Subcutaneous abdominal adipose tissue (tissue), 5 donors: Measurements from ENCODE around the gene KLHL33.

Experiments
- H3K27ac ChIP-seq: one replicate; pipeline ENCODE4 v1.7.0; 2013; ENCODE audit warnings: low read depth, mild to moderate bottlenecking, inconsistent platforms, low read length, moderate library complexity
- H3K27me3 ChIP-seq, 5 donors: one replicate each; pipeline ENCODE4 v1.7.0; 2013; ENCODE audit warnings: low read length in 5 of 5, inconsistent platforms in 1 of 5; ENCODE audit not compliant: control insufficient read depth in 5 of 5, insufficient read depth in 4 of 5
- H3K36me3 ChIP-seq, 5 donors: one replicate each; pipeline ENCODE4 v1.7.0; 2013; ENCODE audit warnings: low read length in 5 of 5; ENCODE audit not compliant: control insufficient read depth in 5 of 5, insufficient read depth in 5 of 5
- H3K4me1 ChIP-seq, 5 donors: one replicate each; pipeline ENCODE4 v1.7.0; 2013; ENCODE audit warnings: low read length in 5 of 5, mild to moderate bottlenecking in 3 of 5, moderate library complexity in 1 of 5; ENCODE audit not compliant: control insufficient read depth in 5 of 5, insufficient read depth in 5 of 5
- H3K4me3 ChIP-seq, 5 donors: one replicate each; pipeline ENCODE4 v1.7.0; 2013; ENCODE audit warnings: low read length in 5 of 5, low read depth in 1 of 5
- H3K9ac ChIP-seq, 5 donors: one replicate each; pipeline ENCODE4 v1.7.0; 2013; ENCODE audit warnings: low read length in 5 of 5, mild to moderate bottlenecking in 4 of 5, moderate library complexity in 3 of 5
- H3K9me3 ChIP-seq, 5 donors: one replicate each; pipeline ENCODE4 v1.7.0; 2013; ENCODE audit warnings: low read length in 5 of 5; ENCODE audit not compliant: control insufficient read depth in 5 of 5
- donor health status: healthy.
- donor health status: healthy.
- donor health status: healthy.
- donor health status: healthy.
- donor health status: healthy.

Gene KLHL33

DNA sequence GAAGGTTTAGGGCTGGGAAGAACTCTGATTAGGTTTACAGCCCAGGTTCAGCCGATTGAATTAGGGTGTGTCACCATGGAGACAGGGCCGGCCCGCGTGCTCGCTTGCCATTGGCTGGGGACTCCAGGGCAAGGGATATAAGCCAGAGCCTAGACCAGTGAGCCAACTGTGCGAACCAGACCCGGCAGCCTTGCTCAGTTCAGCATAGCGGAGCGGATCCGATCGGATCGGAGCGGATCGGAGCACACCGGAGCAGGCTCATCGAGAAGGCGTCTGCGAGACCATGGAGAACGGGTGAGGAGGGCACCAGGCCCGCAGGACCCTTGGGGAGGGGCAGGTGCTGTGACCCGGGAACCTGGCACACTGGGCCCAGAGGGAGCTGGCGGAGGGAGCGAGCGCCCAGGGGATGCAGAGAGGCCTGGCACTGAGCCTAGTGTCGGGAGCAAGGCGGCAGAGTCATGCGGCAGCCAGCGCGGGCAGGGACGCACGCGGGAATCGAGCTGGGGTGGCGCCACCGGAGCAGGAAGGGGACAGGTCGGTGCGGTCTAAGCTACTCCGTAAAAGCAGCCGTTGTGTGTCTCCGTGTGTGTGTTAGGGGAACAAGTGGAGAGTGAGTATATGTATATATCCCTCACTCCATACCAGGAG lies 33.4 kb upstream of the KLHL33 start, which contains the start of gene PNP:
Gene PNP, plus strand, starts transcription at position 165 of the 648 bp plus-strand sequence. Its CDS starts 119 bp downstream, at position 284.
- Histone ChIP-seq H3K4me3 (peak within 1 kb of the TSS; percentile 88 to 98 (median 94)), H3K27me3 (no peaks in the 10 kb centered on the region), H3K36me3 (peaks cover 0 to 22% (median 11%) of the 10 kb centered on the region in 5 donors), H3K27ac (peak within 1 kb of the TSS; percentile 95), H3K9me3 (no peaks in the 10 kb centered on the region), H3K4me1 (peaks cover 6 to 31% (median 20%) of the 10 kb centered on the region in 5 donors), H3K9ac (peak within 1 kb of the TSS; percentile 81 to 96 (median 85))

- Histone ChIP-seq H3K9ac (peak overlapping the region in 4 of 5 donors; percentile 81 to 94 (median 85)), H3K36me3 (peaks cover 0 to 16% (median 8%) of the 10 kb centered on the region in 5 donors), H3K9me3 (no peaks in the 10 kb centered on the region), H3K4me1 (peaks cover 6 to 31% (median 20%) of the 10 kb centered on the region in 5 donors), H3K4me3 (peak overlapping the region; percentile 44 to 98 (median 94)), H3K27me3 (no peaks in the 10 kb centered on the region), H3K27ac (peak overlapping the region; percentile 95)
These were observed 32.8 kb upstream of the KLHL33 start for GRCh38 chr14:20468764-20469241.

DNA sequence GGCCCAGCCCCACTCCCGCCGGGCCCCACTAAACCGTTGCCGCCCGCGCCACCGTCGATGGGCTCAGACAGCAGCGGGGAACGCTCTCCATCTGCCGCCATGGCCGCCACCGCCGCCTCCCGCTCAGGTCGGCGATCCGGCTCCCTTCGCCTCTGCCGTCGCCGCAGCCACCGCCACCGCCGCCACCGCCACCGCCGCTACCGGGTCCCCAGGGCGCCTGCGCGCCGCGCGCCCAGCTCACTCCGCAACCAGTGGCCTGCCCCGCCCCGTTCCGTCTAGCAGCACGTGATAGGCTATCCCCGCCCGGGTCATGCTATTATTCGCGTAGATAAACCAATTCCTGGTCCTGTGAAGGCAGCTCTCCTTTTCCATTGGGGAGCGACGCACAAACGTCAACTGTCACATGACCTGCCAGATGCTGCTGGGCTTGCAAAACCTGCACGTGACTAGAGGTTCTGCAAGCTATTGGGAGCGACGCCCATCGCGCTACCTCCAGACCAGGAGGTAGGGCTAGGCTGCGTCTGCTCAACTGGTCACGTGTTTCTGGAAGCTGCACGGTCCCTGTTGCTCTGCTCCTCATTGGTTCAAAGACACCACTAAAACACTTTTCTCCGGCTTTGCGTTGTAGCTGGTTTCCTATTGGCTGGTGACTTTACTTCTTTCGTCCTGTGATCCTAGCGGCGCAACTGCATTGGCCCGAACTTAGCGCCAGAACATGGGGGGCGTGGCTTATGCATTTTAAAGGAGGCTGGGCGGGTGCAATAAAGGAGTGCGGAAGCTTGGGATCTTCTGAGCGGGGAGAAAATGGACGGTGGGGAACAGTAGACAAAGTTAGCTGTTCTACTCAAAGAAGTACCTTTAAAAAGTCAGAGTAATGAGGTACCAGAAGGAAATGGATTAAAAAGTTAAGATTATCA lies 25.5 kb upstream of the KLHL33 start, which contains the start of gene PIP4P1:
Gene PIP4P1, minus strand, starts transcription at position 210 of the 917 bp plus-strand sequence. Its CDS starts 109 bp downstream, at position 101.
- peaks cover 12 to 33% (median 30%) of the 10 kb centered on the region in 5 donors for H3K36me3 ChIP-seq
- peak within 1 kb of the TSS; percentile 79 to 94 (median 87) for H3K9ac ChIP-seq
- H3K27ac ChIP-seq: peak within 1 kb of the TSS; percentile 79
- H3K4me1 ChIP-seq: peaks cover 8 to 35% (median 31%) of the 10 kb centered on the region in 5 donors
- no peaks in the 10 kb centered on the region for H3K27me3 ChIP-seq
- H3K9me3 ChIP-seq: no peaks in the 10 kb centered on the region
- H3K4me3 ChIP-seq: peak within 1 kb of the TSS; percentile 70 to 95 (median 85)

- Histone ChIP-seq H3K4me3 (peak overlapping the region; percentile 70 to 95 (median 85)), H3K36me3 (peaks cover 12 to 33% (median 30%) of the 10 kb centered on the region in 5 donors), H3K4me1 (peaks cover 8 to 43% (median 38%) of the 10 kb centered on the region in 5 donors)
These were observed 24.7 kb upstream of the KLHL33 start for GRCh38 chr14:20460458-20461224.

GRCh38 chr14:20458031-20458789 lies 22.2 kb upstream of the KLHL33 start:
- H3K4me3 ChIP-seq: no peak overlapping the region
- peak overlapping the region; percentile 33 for H3K27ac ChIP-seq
- no peaks in the 10 kb centered on the region for H3K27me3 ChIP-seq
- peaks cover 12 to 33% (median 30%) of the 10 kb centered on the region in 5 donors for H3K36me3 ChIP-seq
- H3K9ac ChIP-seq: peak overlapping the region in 1 of 5 donors; percentile 9
- H3K4me1 ChIP-seq: peaks cover 12 to 62% (median 52%) of the 10 kb centered on the region in 5 donors
- H3K9me3 ChIP-seq: no peaks in the 10 kb centered on the region

More at GRCh38 chr14:20460458-20461224, 24.7 kb upstream of the KLHL33 start:
- Histone ChIP-seq H3K27ac (peak overlapping the region; percentile 79), H3K9ac (peak overlapping the region; percentile 79 to 94 (median 87)), H3K9me3 (no peaks in the 10 kb centered on the region), H3K27me3 (no peaks in the 10 kb centered on the region)

DNA sequence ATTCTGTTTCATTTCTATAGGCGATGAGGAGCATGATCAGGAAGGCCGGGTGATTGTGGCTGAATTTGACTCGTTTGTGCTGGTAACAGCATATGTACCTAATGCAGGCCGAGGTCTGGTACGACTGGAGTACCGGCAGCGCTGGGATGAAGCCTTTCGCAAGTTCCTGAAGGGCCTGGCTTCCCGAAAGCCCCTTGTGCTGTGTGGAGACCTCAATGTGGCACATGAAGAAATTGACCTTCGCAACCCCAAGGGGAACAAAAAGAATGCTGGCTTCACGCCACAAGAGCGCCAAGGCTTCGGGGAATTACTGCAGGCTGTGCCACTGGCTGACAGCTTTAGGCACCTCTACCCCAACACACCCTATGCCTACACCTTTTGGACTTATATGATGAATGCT lies 21.0 kb upstream of the KLHL33 start:
- Histone ChIP-seq H3K27me3 (no peaks in the 10 kb centered on the region), H3K9me3 (no peaks in the 10 kb centered on the region), H3K9ac (no peak overlapping the region), H3K4me3 (no peak overlapping the region), H3K4me1 (peaks cover 12 to 63% (median 49%) of the 10 kb centered on the region in 5 donors), H3K36me3 (peaks cover 12 to 39% (median 36%) of the 10 kb centered on the region in 5 donors), H3K27ac (peak overlapping the region; percentile 94)

DNA sequence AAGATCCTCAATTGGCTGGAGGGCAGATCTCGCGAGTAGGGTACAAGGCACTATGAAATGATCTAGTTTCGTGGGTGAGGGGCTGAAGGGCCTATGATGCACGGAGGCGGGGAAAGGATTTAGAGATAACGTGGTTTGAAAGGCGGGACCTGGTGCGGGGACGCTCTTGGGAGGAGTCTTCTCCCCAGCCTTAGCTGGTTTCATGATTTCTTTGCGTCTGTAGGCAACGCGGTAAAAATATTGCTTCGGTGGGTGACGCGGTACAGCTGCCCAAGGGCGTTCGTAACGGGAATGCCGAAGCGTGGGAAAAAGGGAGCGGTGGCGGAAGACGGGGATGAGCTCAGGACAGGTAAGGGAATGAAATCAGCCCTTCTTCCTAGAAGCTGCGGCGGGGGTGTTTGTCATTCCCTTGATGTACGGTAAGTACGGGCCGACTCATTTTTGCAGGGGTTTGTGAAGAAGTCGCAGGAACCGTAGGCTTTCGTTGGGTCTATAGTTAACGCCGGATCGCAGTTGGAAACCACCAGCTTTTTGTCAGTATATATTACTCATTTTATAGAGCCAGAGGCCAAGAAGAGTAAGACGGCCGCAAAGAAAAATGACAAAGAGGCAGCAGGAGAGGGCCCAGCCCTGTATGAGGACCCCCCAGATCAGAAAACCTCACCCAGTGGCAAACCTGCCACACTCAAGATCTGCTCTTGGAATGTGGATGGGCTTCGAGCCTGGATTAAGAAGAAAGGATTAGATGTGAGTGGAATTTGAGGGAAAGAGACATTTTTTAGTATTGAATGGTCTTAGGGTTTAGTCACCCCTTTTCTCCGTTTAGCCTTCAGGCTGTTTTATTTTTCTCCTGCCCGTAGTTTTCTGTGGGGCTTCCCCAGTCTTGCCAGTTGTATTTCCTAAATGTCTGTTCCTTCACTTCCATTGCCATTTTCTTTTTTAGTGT lies 19.7 kb upstream of the KLHL33 start:
- Histone ChIP-seq H3K36me3 (peaks cover 14 to 48% (median 43%) of the 10 kb centered on the region in 5 donors), H3K9me3 (no peaks in the 10 kb centered on the region), H3K4me1 (peaks cover 12 to 59% (median 46%) of the 10 kb centered on the region in 5 donors), H3K27ac (peak overlapping the region; percentile 94), H3K9ac (peak overlapping the region; percentile 68 to 80 (median 73)), H3K27me3 (no peaks in the 10 kb centered on the region), H3K4me3 (peak overlapping the region; percentile 82 to 95 (median 90))
